Keratinocyte (primary cell): Measurements from ENCODE around the gene KCNQ2. TPM values are rescaled to one million over a fixed set of nuclear protein-coding genes. Genes with fewer than 3 reads are reported as not detected.

ENCODE experiments used
- DNase-seq: peaks from one replicate; pipeline ENCODE4 v3.0.0-alpha.2; 2011; ENCODE audit warnings: low read depth, missing footprints, low spot score
- FAIRE-seq: peaks from 2 replicates; lab custom pipeline; 2011; peaks lifted over from hg19 to GRCh38; lab: Jason Lieb, UNC
- H2AFZ ChIP-seq: 2 replicates; pipeline ENCODE4 v1.6.0; 2012; ENCODE audit warnings: low read length, control low read depth, inconsistent platforms; ENCODE audit not compliant: control insufficient read depth
- H3K27ac ChIP-seq: 2 replicates; pipeline ENCODE4 v1.5.1; 2011; ENCODE audit warnings: low read length; ENCODE audit not compliant: control insufficient read depth, insufficient read depth
- H3K27me3 ChIP-seq: 3 replicates; pipeline ENCODE4 v1.6.0; 2011; ENCODE audit warnings: low read length; ENCODE audit not compliant: control insufficient read depth, insufficient read depth; ENCODE audit errors: extremely low read depth
- H3K36me3 ChIP-seq, 2 experiments: 2 replicates in 1 of 2; 3 replicates in 1 of 2; pipeline ENCODE4 v1.5.1; 2011; ENCODE audit warnings: low read length in 2 of 2, mild to moderate bottlenecking in 1 of 2; ENCODE audit not compliant: control insufficient read depth in 2 of 2, insufficient read depth in 2 of 2; ENCODE audit errors: extremely low read depth in 1 of 2
- H3K4me1 ChIP-seq: 3 replicates; pipeline ENCODE4 v1.5.1; 2011; ENCODE audit warnings: low read length; ENCODE audit not compliant: control insufficient read depth, insufficient read depth; ENCODE audit errors: extremely low read depth
- H3K4me2 ChIP-seq: 3 replicates; pipeline ENCODE4 v1.6.0; 2011; ENCODE audit warnings: low read depth, low read length; ENCODE audit not compliant: control insufficient read depth, insufficient read depth; ENCODE audit errors: extremely low read depth
- H3K4me3 ChIP-seq, 3 experiments: fragments of 200-600 bp in 1 of 3; sonication (generic) in 1 of 3; 2 replicates in 2 of 3; 3 replicates in 1 of 3; pipeline ENCODE4 v1.5.1; 2011 to 2016; ENCODE audit warnings: low read length in 3 of 3, mild to moderate bottlenecking in 3 of 3, control low read depth in 2 of 3, inconsistent platforms in 1 of 3, low read depth in 1 of 3, mixed read lengths in 1 of 3, mixed run types in 1 of 3, moderate library complexity in 1 of 3; ENCODE audit not compliant: control insufficient read depth in 2 of 3, insufficient read depth in 2 of 3; ENCODE audit errors: extremely low read depth in 1 of 3
- H3K79me2 ChIP-seq: 2 replicates; pipeline ENCODE4 v1.6.0; 2012; ENCODE audit warnings: low read length; ENCODE audit not compliant: control insufficient read depth, insufficient read depth
- H3K9ac ChIP-seq: 3 replicates; pipeline ENCODE4 v1.6.0; 2011; ENCODE audit warnings: low read length; ENCODE audit not compliant: control insufficient read depth, insufficient read depth; ENCODE audit errors: extremely low read depth
- H3K9me1 ChIP-seq: 3 replicates; pipeline ENCODE4 v1.6.0; 2011; ENCODE audit warnings: low read length; ENCODE audit not compliant: control insufficient read depth, insufficient read depth; ENCODE audit errors: extremely low read depth
- H3K9me3 ChIP-seq: 2 replicates; pipeline ENCODE4 v1.5.1; 2012; ENCODE audit warnings: low read depth, low read length; ENCODE audit not compliant: control insufficient read depth
- H4K20me1 ChIP-seq: 3 replicates; pipeline ENCODE4 v1.6.0; 2011; ENCODE audit warnings: low read length; ENCODE audit not compliant: control insufficient read depth, insufficient read depth; ENCODE audit errors: extremely low read depth
- CTCF ChIP-seq, 3 experiments: IDR thresholded peaks in 1 of 3; conservative IDR thresholded peaks in 1 of 3; optimal IDR thresholded peaks in 1 of 3; 2 replicates in 2 of 3; 3 replicates in 1 of 3; pipeline versions ENCODE3 to v1.5.1; 2011; ENCODE audit warnings: low read length in 3 of 3, mild to moderate bottlenecking in 3 of 3, moderate library complexity in 2 of 3, control low read depth in 1 of 3, inconsistent platforms in 1 of 3; ENCODE audit not compliant: insufficient read depth in 2 of 3; ENCODE audit errors: extremely low read depth in 1 of 3
- EZH2 ChIP-seq: IDR thresholded peaks from one replicate; pipeline ENCODE4 v1.6.1; 2012; ENCODE audit warnings: inconsistent platforms, mild to moderate bottlenecking, low read length, moderate library complexity
- dilution Hi-C: fragments of 300-500 bp; cut with MboI; formaldehyde crosslinking; loops from one replicate; pipeline ENCODE4 v1.7.0; 2020; ENCODE audit warnings: low sequenced_read_pairs; ENCODE audit not compliant: extremely low pct_ligation_motif_present
- polyA plus RNA-seq, 5 experiments: library from polyadenylated mRNA; depleted of rRNA in 3 of 5; stranded (reverse) in 3 of 5; stranded (forward) in 1 of 5; unstranded in 1 of 5; fragments of >200 nt; gene quantifications; 1 replicate in 1 of 5; 2 replicates in 3 of 5; 3 replicates in 1 of 5; pipeline versions ENCODE4 v1.2.1 to v1.2.3, GENCODE V29; 2011 to 2012; ENCODE audit warnings: missing spikeins in 2 of 5, low read depth in 1 of 5, low replicate concordance in 1 of 5

KCNQ2 gene
- polyA plus RNA-seq, 1 donor (not counting 4 experiments of a cell fraction or from before 2014, with no cell fraction given) = not detected

GRCh38 chr20:63483834-63484233 is 11.4 kb upstream of the KCNQ2 start:
- Histone ChIP-seq H3K79me2 (no peaks in the 10 kb centered on the region), H4K20me1 (no peaks in the 10 kb centered on the region), H3K9me3 (no peaks in the 10 kb centered on the region), H3K27ac (no peak overlapping the region), H3K4me3 (no peak overlapping the region), H2AFZ (no peak overlapping the region), H3K9ac (no peak overlapping the region), H3K4me2 (no peak overlapping the region), H3K9me1 (no peaks in the 10 kb centered on the region), H3K27me3 (peaks cover 55% of the 10 kb centered on the region), H3K36me3 (no peaks in the 10 kb centered on the region), H3K4me1 (no peaks in the 10 kb centered on the region)
- DNase-seq (no peak), FAIRE-seq (no peak)
- dilution Hi-C loops = no loop called here
- TF ChIP-seq CTCF (optimal IDR thresholded peaks at IDR 0.05 in 1 of 3, IDR thresholded peaks at IDR 0.05 in 1 of 3, conservative IDR thresholded peaks at IDR 0.05 in 1 of 3; ENCODE audit: extremely low read depth in 1 of 3, insufficient read depth in 2 of 3, low read length in 3 of 3) (peak in 2 of 3 experiments; percentile 6 to 32), EZH2 (no peak)

- Histone ChIP-seq H3K36me3 (no peaks in the 10 kb centered on the region), H3K27ac (no peak overlapping the region), H3K79me2 (no peaks in the 10 kb centered on the region), H3K27me3 (peaks cover 59% of the 10 kb centered on the region), H3K4me2 (no peak overlapping the region), H3K9me3 (no peaks in the 10 kb centered on the region), H3K4me1 (no peaks in the 10 kb centered on the region), H4K20me1 (peaks cover 3% of the 10 kb centered on the region), H3K9ac (no peak overlapping the region), H3K9me1 (no peaks in the 10 kb centered on the region), H2AFZ (no peak overlapping the region), H3K4me3 (no peak overlapping the region)
- dilution Hi-C loops = no loop called here
- no peak for DNase-seq
- TF ChIP-seq CTCF (optimal IDR thresholded peaks at IDR 0.05 in 1 of 3, IDR thresholded peaks at IDR 0.05 in 1 of 3, conservative IDR thresholded peaks at IDR 0.05 in 1 of 3; ENCODE audit: extremely low read depth in 1 of 3, insufficient read depth in 2 of 3, low read length in 3 of 3) (no peak), EZH2 (no peak)
- no peak for FAIRE-seq
Measured at GRCh38 chr20:63482021-63482587, 9.6 kb upstream of the KCNQ2 start.
